AG08396 (cell line): ENCODE data around the gene RBM20.

Source experiments
- DNase-seq: peaks from one replicate; pipeline ENCODE4 v3.0.0; 2012; ENCODE audit warnings: low spot score, mixed read lengths

RBM20 gene

GRCh38 chr10:110834629-110835301, 190.6 kb downstream of the RBM20 start:
- DNase-seq, result no peak

- DNase-seq, result no peak
Observed at GRCh38 chr10:110835841-110836240, 191.7 kb downstream of the RBM20 start.

DNA sequence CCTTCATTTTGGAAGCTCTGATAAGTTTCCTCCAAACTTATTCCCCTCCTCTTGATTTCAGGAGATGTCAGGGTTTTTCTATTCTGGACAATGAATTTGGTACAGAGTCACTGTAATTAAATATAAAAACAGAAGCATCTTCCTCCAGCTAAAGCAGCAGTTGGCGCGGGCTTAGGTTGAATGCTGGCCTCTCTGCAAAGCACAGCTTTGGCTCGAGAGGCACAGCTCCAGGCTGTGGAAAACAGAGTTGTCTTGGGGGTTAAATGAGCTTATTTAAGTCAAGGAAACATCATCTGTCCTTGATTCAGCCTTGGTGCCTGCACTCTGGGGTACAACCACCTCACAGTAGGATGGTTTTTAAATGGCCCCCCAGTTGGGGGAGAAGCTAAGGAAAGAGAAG, 192.6 kb downstream of the RBM20 start:
- DNase-seq, result no peak

DNA sequence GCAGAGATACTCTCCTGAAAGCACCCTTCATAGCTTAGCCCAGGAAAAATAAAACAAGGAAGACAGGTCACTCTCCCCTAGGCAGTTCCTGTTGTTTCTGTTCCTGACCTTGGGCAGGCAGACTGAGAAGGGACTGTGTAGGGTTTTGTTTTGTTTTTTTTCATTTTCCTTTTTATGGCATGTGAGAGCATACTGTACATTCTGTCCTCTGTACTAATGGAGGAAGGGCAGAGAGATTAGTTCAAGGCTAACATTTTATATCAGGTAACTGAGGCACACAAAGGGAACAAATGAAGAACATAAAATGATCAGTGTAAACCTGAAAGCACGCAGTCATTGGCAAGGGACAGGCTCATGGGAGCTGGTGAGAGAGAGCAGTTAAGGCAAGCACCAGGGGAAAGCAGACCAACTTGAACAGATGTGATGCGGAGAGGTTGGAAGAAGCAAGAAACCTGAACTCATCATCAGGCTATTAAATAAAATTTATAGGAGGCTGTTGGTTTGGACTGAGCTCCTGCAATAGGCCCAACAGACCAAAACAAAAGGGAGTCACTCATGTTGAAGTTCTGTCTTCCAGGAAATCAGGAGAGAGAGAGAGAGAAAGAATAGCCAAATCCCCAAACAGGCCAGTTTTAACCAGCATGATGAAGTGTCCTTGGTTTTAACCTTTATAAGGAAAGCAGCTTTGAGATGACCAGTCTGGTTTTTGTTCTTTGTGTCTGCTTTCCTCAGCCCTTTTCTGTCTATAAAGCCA, 193.5 kb downstream of the RBM20 start:
- no peak for DNase-seq

GRCh38 chr10:110840225-110840922, 196.2 kb downstream of the RBM20 start:
- DNase-seq, result no peak

DNA sequence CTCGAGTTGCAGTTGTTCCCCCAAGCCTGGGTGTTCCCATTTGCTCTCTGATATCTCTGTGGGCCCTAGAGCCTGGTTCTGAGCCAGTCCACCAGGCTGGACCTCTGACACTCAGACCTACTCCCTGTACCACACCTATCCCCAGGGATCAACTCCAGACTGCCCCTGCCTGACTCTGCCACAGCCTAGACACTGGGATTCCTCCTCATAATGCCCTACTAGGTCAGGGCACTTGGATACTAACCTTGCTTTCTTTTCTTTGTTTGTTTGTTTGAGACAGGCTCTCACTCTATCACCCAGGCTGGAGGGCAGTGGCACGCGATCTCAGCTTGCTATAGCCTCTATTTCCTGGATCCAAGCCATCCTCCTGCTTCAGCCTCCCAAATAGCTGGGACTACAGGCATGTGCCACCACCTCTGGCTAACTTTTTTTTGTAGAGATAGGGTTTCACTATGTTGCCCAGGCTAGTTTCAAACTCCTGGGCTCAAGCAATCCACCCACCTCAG, 196.8 kb downstream of the RBM20 start:
- no peak for DNase-seq

GRCh38 chr10:110841767-110842267, 197.7 kb downstream of the RBM20 start:
- no peak for DNase-seq

- DNase-seq, result no peak
Observed at GRCh38 chr10:110842326-110842904, 198.3 kb downstream of the RBM20 start.

DNA sequence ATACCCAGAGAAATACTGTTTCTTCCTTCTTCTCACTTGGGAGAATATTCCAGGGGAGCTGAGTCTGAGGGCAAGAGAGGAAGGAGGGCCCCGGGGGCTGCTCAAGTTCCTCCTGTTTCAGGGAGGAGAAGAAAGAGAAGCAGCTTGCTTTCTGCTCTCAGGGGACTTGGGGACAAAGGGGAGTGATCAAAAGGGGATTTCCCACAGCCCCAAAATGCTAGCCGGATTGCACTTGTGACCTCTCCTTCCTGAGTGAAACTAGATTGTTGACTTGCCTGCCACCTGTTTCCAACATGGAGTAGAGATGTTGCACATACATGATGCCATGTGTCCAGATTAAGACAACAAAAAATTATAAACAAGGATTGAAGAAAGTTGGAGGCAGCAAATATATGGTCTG, 198.9 kb downstream of the RBM20 start:
- no peak for DNase-seq

DNA sequence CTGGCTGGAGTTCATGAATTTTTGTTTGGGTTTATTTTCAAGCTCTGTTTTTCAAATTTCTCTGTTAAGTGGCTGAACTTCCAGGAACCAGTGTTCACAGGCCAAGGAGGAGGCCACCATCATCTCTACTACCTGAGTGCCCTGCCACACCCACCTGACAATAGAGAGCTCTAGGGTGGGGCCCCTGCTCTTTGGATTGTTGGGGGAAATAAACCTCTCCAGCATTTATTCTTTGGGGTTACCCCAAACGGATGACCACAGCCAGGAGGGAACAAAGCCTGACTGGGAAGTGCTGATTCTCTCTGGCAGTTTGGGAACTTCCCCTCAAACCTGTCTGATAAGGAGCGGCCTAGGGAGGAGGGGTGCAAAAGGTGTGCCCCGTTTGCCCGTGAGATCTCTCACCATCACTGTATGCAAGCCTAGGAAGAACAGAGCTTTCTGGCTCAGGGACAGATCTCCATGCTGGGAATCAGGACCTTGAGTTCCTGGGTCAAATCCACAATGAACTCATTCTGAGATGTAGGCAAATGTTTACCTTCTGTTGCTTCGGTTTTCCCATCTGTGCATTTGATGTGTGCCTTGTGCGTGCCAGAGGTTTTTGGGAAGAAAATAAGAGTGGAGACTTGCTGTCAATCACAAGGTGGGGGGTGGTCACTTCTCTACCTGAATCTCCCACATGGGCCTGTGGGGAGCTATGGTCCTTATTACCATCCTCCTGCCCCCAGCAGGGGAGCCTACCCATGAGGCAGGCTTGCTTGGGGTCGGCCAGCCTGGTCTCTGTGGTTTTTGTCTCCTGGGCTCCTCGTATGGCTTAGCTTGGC, 199.9 kb downstream of the RBM20 start:
- no peak for DNase-seq

- DNase-seq, result no peak
Observed at GRCh38 chr10:110844617-110844881, 200.4 kb downstream of the RBM20 start.

DNA sequence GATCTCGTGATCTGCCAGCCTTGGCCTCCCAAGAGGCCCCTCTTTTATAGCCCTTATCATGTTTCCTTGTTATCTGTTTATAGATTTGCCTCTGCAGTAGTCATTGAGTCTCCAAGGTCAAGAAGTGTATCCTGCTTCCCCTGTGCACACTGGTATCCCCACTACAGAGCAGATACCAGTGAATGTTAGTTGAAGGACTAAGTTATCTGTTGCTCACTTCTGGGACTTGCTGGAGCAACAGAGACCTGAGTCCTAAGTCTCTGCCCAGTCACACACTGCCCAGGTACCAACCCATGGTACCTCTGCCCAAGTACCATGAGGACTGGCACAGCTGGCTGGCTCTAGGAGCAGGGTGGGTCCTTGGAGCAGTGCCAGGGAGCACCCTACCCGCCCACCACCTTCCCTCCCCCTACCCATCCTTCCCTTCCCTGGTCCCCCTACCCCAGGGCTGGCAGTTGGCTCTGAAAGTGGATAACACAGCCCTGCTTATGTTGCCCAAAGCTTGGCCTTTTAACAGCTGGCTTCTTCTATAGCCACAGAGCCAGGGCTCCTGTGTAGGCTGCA, 201.1 kb downstream of the RBM20 start:
- DNase-seq, result no peak

- DNase-seq, result no peak
Observed at GRCh38 chr10:110845756-110846620, 201.9 kb downstream of the RBM20 start.

DNA sequence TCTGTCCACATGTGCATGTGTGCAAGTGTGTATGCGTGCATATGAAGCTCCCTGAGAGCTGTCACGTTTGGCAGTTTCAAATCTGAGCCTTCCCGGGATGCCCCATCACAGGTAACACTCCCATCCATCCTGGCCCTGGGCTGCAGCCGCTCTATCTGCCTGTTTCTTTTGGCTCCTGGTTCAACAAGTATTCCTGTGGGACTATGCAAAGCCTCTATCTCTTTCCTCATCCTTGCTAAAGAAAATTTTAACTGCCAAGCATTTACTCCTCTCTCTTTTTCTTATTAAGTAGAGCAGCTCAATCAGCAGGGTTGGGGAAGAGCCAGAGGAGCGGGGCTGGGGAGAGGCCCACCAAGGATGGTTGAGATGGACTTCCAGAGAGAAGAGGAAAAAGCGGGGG, 203.2 kb downstream of the RBM20 start:
- DNase-seq, result no peak

GRCh38 chr10:110848106-110848505, 204.0 kb downstream of the RBM20 start:
- no peak for DNase-seq

DNA sequence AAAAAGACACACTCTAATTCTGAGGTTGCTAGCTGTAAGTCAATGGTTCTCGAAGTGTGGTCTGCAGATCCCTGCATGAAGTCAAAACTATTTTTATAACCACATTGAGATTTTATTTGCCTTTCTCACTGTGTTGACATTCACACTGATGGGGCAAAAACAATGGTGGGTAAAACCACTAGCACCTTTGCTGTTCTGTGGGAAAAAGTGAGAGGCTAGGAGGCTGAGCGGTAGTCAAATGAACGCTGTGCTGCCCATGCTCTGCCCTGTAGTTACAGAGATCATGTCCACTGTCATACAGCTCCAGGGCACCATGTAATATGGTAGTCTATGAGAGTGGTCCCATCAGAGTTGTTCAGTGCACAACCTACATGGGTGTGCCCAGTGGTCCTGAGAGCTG, 206.0 kb downstream of the RBM20 start:
- DNase-seq, result no peak

- DNase-seq, result no peak
Observed at GRCh38 chr10:110851020-110851612, 207.0 kb downstream of the RBM20 start.

- no peak for DNase-seq
Observed at GRCh38 chr10:110852255-110852896, 208.2 kb downstream of the RBM20 start.

- no peak for DNase-seq
Observed at GRCh38 chr10:110852947-110853346, 208.8 kb downstream of the RBM20 start.
